Measurements from ENCODE around the gene PHB1. TPM values are rescaled to one million over a fixed set of nuclear protein-coding genes. Genes with fewer than 3 reads are reported as not detected.

PHB1 gene
- total RNA-seq, 1 experiment from 2014 or later, result 325 TPM

- Histone ChIP-seq H2AK5ac (ENCODE audit: insufficient read length, low read length) (no peak overlapping the region), H3K79me1 (ENCODE audit: insufficient read depth, low read depth, low read length, poor library complexity, severe bottlenecking) (no peaks in the 10 kb centered on the region), H3K4me1 (ENCODE audit: insufficient read depth, low read length) (no peaks in the 10 kb centered on the region), H3K27me3 (ENCODE audit: insufficient read depth, low read length) (no peaks in the 10 kb centered on the region), H3K23me2 (ENCODE audit: insufficient read length, low read depth, low read length, poor library complexity, severe bottlenecking) (no peaks in the 10 kb centered on the region), H3K14ac (ENCODE audit: insufficient read depth, low read length) (no peak overlapping the region), H4K5ac (ENCODE audit: insufficient read length, low read depth, low read length) (no peak overlapping the region), H2BK20ac (ENCODE audit: low read depth, low read length, poor library complexity, severe bottlenecking) (no peak overlapping the region), H2BK12ac (ENCODE audit: insufficient read length, low read depth, low read length) (no peak overlapping the region), H3K9ac (ENCODE audit: extremely low read depth, insufficient read length, low read length) (no peak overlapping the region), H3K27ac (ENCODE audit: insufficient read length, low read depth, low read length) (no peak overlapping the region), H2BK15ac (ENCODE audit: low read depth, low read length) (no peak overlapping the region), H2BK5ac (ENCODE audit: insufficient read length, low read length) (no peak overlapping the region), H4K8ac (replicated peaks; ENCODE audit: insufficient read length, low read depth, low read length) (no peak overlapping the region), H3T11ph (ENCODE audit: low read length) (no peak overlapping the region), H3K4me2 (ENCODE audit: insufficient read depth, insufficient read length, low read length) (no peak overlapping the region), H3K79me2 (ENCODE audit: insufficient read depth, low read length) (no peaks in the 10 kb centered on the region), H4K20me1 (ENCODE audit: control insufficient read depth, insufficient read depth, insufficient read length) (peaks cover 2% of the 10 kb centered on the region), H3K4ac (ENCODE audit: low read depth, low read length) (no peak overlapping the region), H3K23ac (ENCODE audit: insufficient read length, low read depth, low read length) (no peak overlapping the region), H2AFZ (ENCODE audit: low read length) (no peak overlapping the region), H3K9me3 (ENCODE audit: control insufficient read depth, low read depth, low read length) (no peaks in the 10 kb centered on the region), H3K18ac (ENCODE audit: insufficient read length, low read depth, low read length) (no peak overlapping the region), H2BK120ac (ENCODE audit: low read depth, low read length, poor library complexity, severe bottlenecking) (no peak overlapping the region), H3K56ac (ENCODE audit: insufficient read length, low read depth, low read length) (no peak overlapping the region), H4K91ac (ENCODE audit: insufficient read length, low read depth, low read length) (no peak overlapping the region)
- Mint-ChIP-seq H3K9me3 (no peaks in the 10 kb centered on the region), H3K4me1 (peaks cover 7 to 18% of the 10 kb centered on the region in 2 experiments), H3K27me3 (ENCODE audit: low read depth) (no peaks in the 10 kb centered on the region), H3K36me3 (ENCODE audit: insufficient read depth in 1 of 3, low read depth in 3 of 3) (peaks cover 45 to 63% (median 48%) of the 10 kb centered on the region in 3 experiments), H3K4me3 (no peak overlapping the region), H3K27ac (no peak overlapping the region)
- no peak for DNase-seq
- WGBS (ENCODE audit: extremely low coverage, insufficient read length, low lambda C conversion rate), result no CpG with 5 or more reads among the region's 10 CpGs
- TF ChIP-seq CTCF (conservative IDR thresholded peaks at IDR 0.05), result no peak
Measured at GRCh38 chr17:49403514-49404289, 11.0 kb downstream of the PHB1 start.

All from H9 (cell line).